CMK (cell line): Measurements from ENCODE around the gene P4HA2.

Experiments used
- DNase-seq: peaks from one replicate; pipeline ENCODE4 v3.0.0-alpha.2; 2010; ENCODE audit warnings: low read depth

The P4HA2 gene

DNA sequence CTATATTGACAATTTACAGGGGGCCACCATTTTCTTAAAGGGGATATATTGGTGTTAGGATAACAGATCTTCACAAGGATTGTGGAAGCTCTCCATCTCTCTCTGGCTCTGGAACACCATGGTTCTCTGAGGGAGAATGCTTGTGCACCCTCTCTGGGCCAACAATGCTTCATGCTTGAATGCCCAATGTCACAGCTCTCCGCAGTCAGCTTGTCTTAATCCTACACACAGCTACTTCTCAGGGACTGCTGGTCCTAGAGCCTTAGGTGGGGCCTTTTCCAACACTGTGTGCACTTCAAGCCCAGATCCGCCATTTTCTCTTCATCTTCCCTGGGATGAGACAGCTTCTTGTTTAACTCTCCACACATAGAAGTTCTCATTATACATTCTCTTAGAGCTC, 22.9 kb upstream of the P4HA2 start:
- DNase-seq: no peak

DNA sequence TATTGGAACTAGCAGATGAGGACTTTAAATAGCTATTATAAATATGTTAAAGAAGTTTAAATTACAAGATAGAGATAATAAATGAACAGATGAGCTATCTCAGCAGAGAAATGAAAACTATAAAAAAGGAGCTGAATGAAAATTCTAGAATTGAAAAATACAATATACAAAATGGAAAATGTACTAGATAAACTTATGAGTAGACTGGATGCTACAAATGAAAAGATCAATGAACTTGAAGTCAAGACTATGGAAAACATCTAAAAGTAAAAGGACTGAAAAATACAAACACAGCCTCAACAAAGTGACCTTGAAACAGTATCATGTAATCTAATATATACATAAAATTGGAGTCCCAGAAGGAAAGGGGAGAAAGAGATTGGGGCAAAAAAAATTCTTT, 19.2 kb upstream of the P4HA2 start:
- DNase-seq: no peak

DNA sequence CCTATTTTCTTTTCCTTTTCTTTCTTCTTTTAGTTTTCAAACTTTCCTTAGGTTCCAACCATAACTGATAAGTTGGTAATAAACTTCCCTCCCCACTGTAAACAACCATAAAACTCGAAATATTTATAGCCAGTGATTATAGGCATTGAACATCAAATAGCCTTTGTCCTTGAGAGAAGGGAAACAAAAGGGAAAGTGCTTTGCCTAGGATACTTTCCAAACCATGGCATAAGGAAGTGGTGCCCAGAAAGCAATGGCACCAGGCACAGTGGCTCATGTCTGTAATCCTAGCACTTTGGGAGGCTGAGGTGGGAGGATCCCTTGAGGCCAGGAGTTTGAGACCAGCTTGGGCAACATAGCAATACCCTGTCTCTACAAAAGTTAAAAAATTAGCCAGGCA, 17.9 kb upstream of the P4HA2 start:
- DNase-seq: no peak

DNA sequence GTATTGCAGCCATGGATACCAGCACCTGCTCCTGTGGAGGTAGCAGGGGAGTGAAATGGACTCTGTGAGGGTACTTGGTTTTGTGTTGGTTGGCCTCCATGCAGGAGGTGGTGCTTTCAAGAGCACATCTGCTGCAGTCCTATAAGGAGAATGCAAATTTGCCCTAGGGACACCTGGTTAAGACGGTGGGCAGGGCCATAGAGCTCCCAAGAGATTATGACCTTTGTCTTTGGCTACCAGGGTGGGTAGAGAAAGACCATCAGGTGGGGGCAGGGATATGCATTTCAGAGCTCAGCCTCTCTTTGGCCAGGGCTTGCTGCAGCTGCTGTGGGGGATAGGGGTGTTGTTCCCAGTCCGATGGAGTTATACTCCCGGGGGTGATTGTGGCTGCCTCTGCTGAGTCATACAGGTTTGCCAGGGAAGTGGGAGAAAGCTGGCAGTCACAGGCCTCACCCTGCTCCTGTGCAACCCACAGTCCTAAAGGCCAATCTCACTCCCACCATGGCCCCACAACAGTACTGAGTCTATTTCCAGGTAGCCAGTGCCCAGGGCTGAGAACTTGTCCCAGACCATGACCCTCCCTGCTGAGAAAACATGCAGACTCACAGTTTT, 15.8 kb upstream of the P4HA2 start:
- no peak for DNase-seq

DNA sequence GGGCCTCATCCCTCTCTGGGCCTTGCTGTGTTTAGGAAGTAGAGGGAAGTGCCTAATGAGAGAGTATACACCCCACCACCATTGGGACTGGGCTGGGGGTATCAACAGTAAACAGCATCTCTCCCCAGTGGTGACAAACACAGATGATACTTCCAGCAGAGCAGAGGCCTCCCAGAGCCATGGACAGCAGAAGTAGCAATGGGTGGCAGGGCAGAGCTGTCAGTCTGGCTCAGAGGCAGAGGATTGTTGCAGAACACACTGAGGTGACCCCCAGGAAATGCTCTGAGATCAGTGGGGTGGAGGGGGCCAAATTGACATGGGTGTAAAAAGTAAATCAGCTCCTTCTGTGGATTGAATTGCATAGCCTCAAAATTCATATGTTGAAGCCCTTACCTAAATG, 12.1 kb upstream of the P4HA2 start:
- DNase-seq: no peak

DNA sequence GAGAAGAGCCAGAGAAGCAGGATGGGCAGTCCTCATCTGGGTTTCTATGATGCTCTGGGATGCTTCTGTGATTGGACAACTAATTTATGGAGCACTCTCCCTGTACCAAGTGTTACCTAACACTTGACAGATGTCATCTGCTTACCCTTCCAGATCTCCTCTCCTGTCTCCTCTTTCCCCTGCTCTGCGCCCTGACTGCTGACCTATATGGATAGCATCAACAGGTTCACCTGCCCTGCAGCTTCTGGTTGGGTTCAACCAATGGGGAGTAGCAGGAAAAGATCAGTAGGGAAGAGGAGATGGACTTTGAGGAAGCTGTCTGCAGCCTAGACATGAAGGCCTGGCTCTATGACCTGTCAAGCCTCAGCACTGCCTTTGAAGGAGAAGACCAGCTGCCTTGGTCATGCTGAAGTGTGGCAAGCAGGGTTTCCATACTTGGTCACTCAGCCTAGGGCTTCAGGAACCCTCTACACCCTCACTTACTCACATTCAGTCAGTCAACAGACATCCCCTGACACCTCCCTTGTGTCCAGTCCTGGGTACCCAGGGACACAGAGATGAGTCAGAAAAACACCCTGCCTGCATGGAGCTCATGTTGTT, 11.3 kb upstream of the P4HA2 start:
- no peak for DNase-seq

DNA sequence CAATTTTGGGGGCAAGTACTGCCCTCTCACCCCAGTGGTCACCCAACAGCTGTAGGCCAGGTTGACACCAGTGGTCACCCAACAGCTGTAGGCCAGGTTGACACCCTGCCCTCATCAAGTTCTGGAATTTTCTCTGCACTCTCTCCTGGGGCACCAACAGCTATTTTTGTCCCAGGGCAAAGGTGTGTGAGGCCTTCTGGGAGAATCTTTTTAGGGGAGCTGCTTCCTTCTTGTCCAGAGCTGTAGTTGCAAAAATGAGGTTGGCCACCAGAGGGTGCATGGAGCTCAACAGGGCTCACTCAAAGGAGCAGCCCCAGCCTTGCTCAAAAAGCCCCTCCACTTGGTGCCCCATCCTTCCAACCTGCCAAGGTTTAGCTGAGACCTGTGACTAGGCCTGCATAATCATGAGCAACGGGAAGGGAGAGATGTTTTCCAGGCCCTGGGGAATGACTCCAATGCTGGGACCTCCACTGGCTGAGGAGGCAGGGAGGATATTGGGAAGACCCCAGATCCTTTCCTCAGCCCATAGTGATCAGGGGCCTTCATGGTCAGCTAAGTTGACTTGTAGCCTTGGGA, 10.6 kb upstream of the P4HA2 start:
- DNase-seq: peak; percentile 55

DNA sequence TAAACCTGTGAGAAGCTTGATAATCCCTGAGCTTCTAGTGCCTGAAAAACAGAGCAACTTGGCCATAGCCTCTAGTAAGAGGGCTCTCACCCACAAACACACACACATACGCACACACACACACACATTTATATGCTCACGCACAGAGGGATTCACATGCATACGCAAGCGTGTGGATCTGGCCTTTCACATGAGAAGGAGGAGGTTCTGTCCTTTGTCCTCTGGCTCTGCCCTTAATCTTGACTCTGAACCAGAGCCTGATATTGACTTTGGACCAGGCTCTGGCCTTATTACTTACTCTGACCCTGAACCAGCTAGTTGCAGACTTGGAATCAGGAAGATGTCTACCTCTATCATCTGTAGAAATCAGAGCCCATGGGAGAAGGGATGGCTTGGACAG, 10.0 kb upstream of the P4HA2 start:
- no peak for DNase-seq

DNA sequence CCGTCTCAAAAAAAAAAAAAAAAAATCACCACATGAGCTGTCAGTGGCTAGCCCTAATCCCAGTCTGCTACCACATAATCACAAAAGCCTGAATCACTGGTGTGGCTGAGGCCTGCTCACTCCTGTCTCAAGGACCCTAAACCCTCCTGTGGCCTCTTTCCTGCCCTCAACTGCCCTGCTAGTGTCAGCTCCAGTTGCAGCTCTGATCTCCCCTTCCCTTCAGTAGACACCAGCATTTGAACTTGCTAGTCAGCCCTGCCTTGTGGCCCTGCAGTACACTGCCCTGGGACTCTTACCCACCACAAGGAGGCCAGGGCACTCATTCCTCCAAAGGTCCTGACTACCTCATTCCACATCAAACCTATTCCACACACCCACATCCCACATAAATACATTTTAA, 9.5 kb upstream of the P4HA2 start:
- DNase-seq: no peak

DNA sequence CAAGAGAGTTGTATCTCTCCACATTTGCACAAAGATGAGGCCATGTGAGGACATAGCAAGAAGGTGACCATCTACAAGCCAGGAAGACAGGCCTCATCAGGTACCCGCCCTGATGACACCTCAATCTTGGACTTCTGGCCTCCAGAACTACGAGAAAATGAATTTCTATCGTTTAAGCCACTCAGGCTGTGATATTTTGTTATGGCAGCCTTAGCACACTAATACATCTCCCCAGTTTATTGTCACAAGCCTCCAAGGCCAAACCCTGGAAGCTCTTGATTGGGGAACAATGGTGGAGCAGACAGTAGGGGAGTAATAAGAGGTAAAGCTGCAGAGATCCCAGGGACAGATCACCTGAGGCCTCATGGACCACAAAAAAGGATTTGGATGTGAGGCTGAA, 7.7 kb upstream of the P4HA2 start:
- DNase-seq: no peak

DNA sequence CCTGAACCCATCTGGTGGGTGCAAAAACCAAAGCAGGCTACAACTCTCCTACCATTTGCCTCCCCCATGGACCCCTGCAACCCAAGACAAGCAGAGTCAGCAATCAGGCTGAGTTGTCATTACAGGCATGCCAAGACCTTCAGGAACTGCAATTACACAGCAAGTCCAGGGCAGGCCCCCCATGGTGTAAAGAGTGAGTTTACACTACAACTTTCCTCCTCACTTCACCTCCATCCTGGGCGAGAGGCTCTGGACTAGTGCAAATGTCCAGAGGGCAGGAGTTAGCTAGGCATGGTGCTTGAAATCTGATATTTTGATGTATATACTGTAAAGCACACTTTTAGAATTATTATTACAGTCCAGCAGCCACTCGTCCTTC, 7.0 kb upstream of the P4HA2 start:
- DNase-seq: no peak

DNA sequence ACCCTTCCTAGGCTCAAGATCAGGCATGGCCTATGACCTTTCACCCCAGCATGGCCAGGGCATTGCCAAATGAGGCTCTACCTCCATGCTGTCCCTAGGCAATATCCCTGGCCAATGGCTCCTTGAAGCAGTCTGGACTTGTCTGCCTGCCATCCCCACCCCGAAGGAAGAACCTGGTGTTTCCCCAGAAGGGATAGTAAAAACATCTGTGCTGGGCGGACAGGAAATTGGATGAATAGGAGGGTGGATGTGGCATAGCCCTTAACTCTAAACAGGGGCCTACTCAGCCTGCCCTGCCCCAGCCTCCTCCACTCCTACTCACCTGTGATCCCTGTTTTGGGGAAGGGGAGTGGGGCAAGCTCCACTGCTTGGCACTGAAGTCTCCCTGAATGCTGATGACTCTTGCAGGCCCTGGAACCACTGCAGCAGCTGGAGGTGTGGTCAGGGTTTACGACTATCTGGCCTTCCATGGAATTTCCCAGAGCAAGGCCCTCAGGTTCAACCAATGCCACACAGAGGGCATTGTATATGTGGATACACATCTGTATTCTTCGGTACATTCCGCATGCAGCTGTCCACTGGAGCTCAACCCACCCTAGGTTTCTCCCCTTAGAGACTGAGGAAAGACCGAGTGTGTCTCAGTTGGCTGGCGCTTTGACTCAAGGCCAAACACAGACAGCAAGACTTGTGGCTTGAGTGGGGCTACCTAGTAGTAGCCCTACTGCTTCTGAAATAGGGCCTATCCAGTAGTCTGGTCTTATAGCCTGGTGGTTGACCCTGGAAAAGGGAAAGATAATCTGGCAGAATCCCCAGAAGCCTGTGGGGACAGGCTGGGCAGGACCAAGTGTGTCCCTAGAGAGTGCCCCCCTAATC, 6.4 kb upstream of the P4HA2 start:
- DNase-seq: no peak

DNA sequence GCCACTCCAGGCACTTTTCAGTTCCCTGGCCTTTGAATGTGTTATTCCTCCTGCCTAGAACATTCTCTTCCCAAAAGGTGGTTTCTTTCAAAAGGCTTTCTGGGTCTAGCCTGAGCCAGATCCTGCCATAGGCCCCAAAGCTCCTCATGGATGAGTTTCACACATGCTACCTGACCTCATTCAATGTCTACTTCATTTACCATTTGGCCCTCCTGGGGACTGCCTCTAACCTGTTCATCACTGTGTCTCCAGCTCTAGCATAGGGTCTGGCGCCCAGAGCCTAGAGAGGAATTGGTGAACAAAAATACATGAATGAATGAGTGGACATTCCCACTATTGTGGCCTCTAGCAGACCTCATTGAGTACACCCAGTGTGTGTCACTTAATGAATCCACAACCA, 5.4 kb upstream of the P4HA2 start:
- no peak for DNase-seq

DNA sequence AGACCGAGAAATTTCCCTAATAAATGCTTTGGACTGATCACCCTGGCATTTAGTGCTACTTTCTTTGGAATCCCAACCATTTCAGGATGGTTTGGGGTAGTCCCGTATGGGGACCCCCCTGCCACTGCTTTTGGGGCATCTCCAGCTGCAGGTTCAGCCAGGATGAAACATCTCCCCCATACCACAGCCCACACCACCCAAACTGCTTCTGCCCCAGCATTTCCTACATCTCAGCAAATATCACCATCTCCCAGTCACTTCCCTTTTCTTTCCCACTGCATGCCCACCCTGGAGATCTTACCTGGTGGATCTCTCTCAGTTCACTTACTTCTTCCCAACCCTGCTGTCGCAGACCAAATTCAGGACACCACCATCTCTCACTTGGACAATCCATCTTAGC, 4.8 kb upstream of the P4HA2 start:
- DNase-seq: no peak

DNA sequence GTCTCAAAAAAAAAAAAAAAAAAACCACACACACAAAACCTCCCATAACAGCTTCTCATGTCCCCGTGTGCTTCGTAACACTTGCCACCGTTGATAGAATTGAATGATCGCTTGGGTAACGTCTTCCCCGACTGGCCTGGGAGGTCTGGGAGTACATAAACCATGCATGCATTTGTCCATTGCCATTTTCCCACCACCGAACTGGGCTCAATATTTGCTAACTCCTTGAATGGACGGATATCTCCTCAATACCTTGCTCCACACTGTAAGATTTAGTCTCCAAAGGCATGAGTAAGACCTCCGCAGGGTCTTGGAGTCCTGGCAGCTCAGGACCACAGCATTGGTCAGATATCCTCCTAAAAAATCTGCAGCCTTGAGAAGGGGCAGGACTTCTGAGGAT, 3.2 kb upstream of the P4HA2 start:
- DNase-seq: no peak

DNA sequence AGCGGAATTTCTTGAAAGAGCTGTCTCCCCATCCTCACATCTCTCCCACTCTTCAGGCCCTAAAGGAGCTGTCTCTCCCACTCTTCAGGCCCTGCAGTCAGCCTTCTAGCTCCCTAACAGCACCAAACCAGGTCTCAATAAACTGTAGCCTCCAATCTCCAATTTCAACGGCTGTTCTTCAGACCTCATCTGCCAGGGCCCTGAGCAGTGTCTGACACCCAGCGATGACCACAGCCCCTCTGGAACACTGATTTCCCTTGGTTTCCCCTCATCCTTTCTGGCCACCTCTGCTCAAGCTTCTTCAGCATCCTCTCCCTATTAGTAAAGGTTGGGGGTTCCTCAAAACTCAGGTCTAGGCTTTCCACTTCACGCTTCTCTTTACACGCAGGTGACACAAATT, 1.6 kb upstream of the P4HA2 start:
- no peak for DNase-seq

DNA sequence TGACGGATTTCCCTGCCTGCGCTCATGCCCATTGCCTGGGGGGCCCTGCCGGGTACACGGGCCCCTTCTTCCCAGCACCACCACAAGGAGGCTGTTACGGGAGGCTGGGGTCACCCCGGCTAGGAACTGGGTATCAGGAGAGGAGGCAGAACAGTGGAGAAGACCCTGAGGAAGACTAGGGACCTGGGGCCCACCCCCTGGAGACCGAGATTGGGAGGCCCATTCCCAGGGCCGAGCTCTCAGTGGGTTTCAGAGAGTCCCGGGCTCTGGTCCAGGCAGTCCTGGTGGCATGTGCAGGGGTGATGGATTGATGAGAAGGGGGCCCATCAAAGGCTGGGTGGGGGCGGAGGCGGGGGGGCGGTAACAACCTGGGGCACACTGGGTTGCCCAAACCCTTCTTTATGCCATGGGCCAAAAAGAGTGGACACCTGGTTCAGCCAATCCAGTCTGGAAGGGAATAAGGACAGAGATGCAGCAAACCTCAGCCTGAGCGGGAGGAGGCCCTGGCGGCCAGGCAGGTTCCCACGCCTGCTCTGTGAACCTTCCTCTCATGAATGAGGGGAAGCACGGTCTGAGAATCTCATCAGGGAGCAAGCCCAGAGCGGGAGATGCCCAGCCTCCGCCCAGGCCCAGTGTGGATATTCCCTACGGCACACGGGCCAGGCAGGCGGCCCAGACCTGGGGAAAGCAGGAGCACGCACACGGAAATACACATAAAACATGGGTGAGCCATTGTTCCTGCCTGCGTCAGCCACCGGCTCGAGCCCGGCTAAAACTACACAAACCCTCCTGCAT, 785 bp upstream of the P4HA2 start:
- DNase-seq: no peak

DNA sequence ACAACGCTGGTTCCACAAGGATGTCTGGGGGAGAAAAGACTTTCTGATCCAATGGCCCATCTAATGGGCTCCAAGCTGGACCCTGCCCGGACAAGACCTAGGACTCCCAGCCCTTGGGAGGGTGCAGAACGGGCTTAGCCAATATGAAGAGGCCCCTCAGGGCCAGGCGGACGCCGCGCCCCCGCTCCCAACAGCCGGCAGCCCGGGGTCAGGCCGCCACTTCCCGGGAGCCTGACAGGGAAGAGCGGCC, 493 bp downstream of the P4HA2 start:
- DNase-seq: no peak

DNA sequence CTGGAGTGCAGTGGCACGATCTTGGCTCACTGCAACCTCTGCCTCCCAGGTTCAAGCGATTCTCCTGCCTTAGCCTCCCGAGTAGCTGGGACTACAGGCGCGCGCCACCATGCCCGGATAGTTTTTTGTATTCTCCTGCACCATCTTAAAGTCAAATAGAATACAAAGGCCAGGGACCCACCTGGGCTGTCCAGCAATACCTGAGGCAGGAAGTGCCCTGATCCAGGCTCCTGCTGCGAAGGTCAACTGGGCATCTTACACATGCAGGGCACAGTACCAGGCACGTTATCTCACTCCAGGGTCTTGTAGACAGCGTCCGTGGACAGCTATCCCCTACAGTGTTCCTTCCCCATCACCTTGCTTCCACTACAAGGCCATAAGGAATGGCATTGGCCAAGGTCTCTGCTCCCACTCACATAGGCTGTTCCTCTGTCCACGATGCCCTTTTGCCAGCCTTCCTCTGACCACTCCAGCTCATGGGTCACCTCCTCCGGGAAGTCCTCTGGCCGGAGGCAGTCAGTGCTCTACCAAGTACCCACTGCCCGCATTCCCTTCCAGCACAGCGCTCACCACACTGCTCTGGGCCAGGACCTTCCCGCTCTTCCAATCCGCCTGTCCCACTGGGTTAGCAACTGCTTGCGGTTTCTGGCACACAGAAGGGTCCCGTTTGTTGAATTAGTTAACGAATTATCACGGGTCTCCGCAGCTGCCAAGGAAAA, 978 bp downstream of the P4HA2 start:
- DNase-seq: no peak

DNA sequence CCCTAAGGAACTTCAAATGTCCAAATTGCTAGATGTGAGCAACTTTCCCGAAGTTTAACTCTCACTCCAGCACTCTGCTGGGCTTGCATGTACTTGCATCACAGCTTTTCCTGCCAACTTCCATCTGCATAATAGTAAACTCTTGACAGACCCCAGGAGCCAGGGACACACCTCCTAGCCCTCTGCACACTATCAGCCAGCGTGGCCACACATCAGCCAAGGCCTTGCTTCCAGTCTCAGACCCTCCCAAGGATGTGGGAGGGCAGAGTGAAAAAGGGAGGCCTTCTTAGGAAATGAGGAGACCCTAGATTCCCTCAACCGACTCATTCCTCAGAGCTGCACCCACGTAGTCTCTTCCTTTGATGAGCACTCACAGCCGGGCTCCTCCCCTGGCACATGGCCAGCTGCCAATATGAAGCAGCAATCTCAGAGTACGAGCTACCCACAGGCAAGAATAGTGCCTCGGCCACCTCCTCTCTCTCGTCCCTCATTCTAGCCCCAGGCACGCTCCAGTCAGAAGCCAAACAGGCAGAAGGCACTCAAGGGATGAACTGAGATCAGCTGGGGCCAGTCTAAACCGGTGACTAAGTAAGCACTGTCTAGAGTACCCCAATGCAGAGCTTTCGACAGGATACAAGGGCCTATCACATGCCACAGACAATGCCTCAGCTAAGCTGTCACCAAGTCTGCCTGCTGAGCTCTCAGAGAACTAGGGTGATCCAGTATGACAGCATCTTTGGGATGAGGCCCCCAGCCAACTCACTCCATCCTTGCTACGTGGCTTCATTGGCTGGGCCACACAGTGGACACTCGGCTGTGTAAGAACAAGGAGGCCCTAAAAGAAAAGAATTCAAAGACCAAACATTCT, 2.3 kb downstream of the P4HA2 start:
- no peak for DNase-seq

DNA sequence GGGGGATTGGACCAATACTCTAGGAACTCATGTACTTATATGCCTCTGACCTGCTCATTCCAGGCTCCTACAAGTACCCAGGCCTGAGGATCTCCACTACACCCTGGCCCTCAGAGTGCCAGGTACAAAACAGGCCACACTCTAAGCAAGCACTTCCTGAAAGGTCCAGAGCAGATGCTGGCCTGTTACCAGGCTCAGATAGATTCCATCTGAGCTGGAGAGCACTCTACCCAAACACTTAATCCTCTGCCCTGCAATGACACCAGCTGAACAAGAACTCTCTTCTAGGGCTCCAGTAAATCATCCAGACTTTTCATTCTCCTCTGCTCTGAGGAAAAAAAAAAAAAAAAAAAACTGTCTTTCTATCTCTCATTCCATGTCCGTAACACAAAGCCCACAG, 2.9 kb downstream of the P4HA2 start:
- DNase-seq: no peak
